Subcutaneous abdominal adipose tissue (tissue), 5 donors: Measurements from ENCODE around the gene LYVE1.

Source experiments
- H3K27ac ChIP-seq: one replicate; pipeline ENCODE4 v1.7.0; 2013; ENCODE audit warnings: low read depth, mild to moderate bottlenecking, inconsistent platforms, low read length, moderate library complexity
- H3K27me3 ChIP-seq, 5 donors: one replicate each; pipeline ENCODE4 v1.7.0; 2013; ENCODE audit warnings: low read length in 5 of 5, inconsistent platforms in 1 of 5; ENCODE audit not compliant: control insufficient read depth in 5 of 5, insufficient read depth in 4 of 5
- H3K36me3 ChIP-seq, 5 donors: one replicate each; pipeline ENCODE4 v1.7.0; 2013; ENCODE audit warnings: low read length in 5 of 5; ENCODE audit not compliant: control insufficient read depth in 5 of 5, insufficient read depth in 5 of 5
- H3K4me1 ChIP-seq, 5 donors: one replicate each; pipeline ENCODE4 v1.7.0; 2013; ENCODE audit warnings: low read length in 5 of 5, mild to moderate bottlenecking in 3 of 5, moderate library complexity in 1 of 5; ENCODE audit not compliant: control insufficient read depth in 5 of 5, insufficient read depth in 5 of 5
- H3K4me3 ChIP-seq, 5 donors: one replicate each; pipeline ENCODE4 v1.7.0; 2013; ENCODE audit warnings: low read length in 5 of 5, low read depth in 1 of 5
- H3K9ac ChIP-seq, 5 donors: one replicate each; pipeline ENCODE4 v1.7.0; 2013; ENCODE audit warnings: low read length in 5 of 5, mild to moderate bottlenecking in 4 of 5, moderate library complexity in 3 of 5
- H3K9me3 ChIP-seq, 5 donors: one replicate each; pipeline ENCODE4 v1.7.0; 2013; ENCODE audit warnings: low read length in 5 of 5; ENCODE audit not compliant: control insufficient read depth in 5 of 5
- donor health status: healthy.
- donor health status: healthy.
- donor health status: healthy.
- donor health status: healthy.
- donor health status: healthy.

Gene LYVE1

DNA sequence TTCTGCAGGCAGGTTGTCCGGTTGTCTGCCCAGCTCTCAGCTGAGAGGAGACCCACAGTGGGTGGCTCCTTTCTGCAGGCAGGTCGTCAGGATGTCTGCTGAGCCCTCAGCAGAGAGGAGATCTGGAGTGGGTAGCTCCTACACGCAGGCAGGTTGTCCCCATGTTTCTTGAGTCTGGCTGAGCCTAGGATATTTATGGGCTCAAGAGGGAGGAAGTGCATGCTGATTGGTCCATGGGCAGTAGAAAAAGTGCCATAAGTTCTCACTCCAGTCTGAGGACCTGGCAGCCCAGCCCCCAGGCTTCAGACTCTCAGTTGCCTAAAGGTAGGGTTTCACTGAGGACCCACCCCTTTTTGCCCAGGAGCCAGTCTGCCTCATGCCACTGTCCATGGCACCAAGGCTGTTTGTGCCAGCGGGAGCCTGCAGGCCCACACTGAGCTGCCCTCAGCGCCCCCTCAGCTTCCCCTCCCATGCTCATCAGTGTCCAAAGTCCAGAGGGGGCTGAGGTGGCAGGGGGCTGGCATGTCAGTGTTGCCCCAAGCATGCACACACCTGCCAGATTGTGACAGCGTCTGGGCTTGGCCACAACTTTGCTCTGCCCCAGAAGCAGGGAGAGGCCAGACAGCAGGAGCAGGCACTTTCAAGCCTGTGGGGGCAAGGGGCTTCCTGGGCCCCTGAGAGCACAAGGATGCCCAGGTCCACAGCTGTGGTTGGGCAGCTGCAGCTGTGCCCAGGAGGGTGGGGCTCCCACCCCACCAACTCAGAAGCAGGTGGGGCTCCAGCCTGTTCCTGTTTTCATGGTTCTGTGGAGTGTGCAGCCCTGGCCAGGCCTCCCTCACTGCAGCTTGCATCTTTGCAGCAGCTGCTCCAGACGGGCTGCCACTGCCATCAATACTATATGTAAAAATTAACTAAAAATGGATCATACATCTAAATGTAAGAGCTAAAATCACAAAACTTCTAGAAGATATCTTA, 23.7 kb downstream of the LYVE1 start:
- H3K4me3 ChIP-seq = no peak overlapping the region
- H3K4me1 ChIP-seq = peaks cover 0 to 14% (median 11%) of the 10 kb centered on the region in 5 donors
- no peaks in the 10 kb centered on the region for H3K9me3 ChIP-seq
- H3K36me3 ChIP-seq = no peaks in the 10 kb centered on the region
- H3K27ac ChIP-seq = no peak overlapping the region
- H3K9ac ChIP-seq = no peak overlapping the region
- no peaks in the 10 kb centered on the region for H3K27me3 ChIP-seq

DNA sequence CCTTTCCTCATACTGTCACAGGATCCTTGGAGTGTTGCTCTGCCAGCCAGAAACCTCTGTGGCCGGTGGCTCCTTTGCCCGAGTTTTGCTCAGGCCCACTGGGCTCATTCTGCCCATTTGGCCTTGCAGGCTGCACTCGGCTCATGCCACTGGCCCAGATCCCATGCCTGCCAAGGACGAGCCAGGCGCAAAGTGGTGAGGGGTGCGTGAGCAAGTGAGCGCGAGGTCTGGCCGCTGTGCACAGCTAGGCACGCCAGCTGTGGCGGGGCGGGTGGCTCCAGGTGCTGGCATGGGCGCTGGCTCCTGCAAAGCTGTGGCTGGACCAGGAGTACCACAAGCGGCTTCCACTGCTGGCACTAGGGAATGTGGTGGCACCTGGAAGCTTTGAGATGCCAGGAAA, 24.7 kb downstream of the LYVE1 start:
- Histone ChIP-seq H3K27ac (no peak overlapping the region), H3K4me1 (peaks cover 0 to 20% (median 15%) of the 10 kb centered on the region in 5 donors), H3K9me3 (no peaks in the 10 kb centered on the region), H3K27me3 (no peaks in the 10 kb centered on the region), H3K4me3 (no peak overlapping the region), H3K9ac (no peak overlapping the region), H3K36me3 (no peaks in the 10 kb centered on the region)

DNA sequence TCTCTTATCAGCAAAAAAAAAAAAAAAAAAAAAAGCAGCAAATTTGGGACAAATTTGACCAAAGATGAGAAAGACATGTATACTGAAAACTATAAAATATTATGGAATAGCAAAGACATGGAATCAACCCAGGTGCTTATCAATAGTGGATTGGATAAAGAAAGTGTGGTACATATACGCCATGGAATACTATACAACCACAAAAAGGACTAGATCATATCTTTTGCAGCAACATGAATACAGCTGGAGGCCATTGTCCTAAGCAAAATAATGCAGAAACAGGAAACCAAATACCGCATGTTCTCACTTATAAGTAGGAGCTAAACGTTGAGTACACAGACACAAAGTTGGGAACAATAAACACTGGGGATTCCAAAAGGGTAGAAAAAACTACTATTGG, 25.7 kb downstream of the LYVE1 start:
- no peaks in the 10 kb centered on the region for H3K36me3 ChIP-seq
- H3K4me1 ChIP-seq = peaks cover 0 to 29% (median 20%) of the 10 kb centered on the region in 5 donors
- H3K9me3 ChIP-seq = no peaks in the 10 kb centered on the region
- H3K4me3 ChIP-seq = no peak overlapping the region
- no peak overlapping the region for H3K9ac ChIP-seq
- no peak overlapping the region for H3K27ac ChIP-seq
- no peaks in the 10 kb centered on the region for H3K27me3 ChIP-seq

DNA sequence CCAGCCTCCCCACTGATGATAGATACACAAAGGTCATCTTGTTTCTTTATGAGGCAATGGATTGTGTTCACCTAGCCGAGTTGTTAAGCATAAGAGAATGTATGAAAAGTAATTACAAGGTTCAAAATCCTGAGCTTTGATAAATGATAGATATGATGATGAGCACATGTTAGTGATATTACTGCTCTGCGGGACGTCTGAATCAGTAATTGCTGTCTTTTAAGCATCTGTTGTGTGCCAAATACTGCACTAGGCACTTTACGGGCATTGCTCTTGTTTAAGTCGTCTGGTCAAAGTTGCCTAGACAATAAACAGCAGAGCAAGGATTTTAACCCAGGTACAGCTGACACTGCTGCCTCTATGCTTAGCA, 26.9 kb downstream of the LYVE1 start:
- H3K36me3 ChIP-seq = no peaks in the 10 kb centered on the region
- H3K27ac ChIP-seq = peak overlapping the region; percentile 94
- no peaks in the 10 kb centered on the region for H3K9me3 ChIP-seq
- peak overlapping the region in 4 of 5 donors; percentile 58 to 96 (median 95) for H3K9ac ChIP-seq
- H3K27me3 ChIP-seq = no peaks in the 10 kb centered on the region
- peak overlapping the region; percentile 1 to 92 (median 86) for H3K4me3 ChIP-seq
- H3K4me1 ChIP-seq = peaks cover 0 to 32% (median 20%) of the 10 kb centered on the region in 5 donors

DNA sequence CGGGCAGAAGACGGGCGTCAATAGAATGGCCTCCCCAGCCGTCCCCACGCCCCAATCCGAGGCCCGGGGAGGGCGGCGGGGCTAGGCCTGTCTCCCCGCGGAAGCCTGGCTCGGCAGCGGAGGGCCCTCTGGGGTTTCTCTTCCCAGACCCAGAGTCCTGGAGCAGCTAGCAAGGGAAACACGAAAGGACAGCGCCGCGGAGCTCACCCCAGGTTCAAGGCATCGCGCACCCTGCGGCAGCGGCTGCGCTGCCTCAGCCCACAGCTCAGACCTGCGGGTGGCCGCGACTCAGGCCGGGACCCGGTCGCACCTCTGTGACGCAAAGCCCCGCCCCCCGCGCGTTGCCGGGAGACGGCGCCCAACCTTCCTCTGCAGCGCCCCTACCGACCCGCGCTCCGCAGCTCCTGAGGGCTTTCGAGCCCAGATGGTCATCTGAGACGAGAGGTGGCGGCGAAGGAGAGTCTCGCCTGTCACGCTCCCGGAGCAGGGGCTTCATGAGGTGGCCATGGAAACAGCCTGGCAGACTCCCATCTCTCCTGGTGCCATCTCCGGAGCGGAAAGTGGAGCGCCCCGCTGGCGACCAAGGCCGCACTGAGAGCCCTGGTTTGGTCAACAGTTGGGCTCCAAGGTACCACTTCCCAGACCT, 27.4 kb downstream of the LYVE1 start, which contains the start of gene RNF141:
TSS of gene RNF141 (minus strand) at position 273 of the 646 bp plus-strand sequence. CDS start 7,029 bp downstream, outside the sequence.
- peak within 1 kb of the TSS; percentile 83 to 92 (median 86) for H3K4me3 ChIP-seq
- peaks cover 0 to 32% (median 20%) of the 10 kb centered on the region in 5 donors for H3K4me1 ChIP-seq
- no peaks in the 10 kb centered on the region for H3K36me3 ChIP-seq
- H3K9ac ChIP-seq = peak within 1 kb of the TSS; percentile 85 to 97 (median 95)
- no peaks in the 10 kb centered on the region for H3K27me3 ChIP-seq
- no peaks in the 10 kb centered on the region for H3K9me3 ChIP-seq
- peak within 1 kb of the TSS; percentile 94 for H3K27ac ChIP-seq

DNA sequence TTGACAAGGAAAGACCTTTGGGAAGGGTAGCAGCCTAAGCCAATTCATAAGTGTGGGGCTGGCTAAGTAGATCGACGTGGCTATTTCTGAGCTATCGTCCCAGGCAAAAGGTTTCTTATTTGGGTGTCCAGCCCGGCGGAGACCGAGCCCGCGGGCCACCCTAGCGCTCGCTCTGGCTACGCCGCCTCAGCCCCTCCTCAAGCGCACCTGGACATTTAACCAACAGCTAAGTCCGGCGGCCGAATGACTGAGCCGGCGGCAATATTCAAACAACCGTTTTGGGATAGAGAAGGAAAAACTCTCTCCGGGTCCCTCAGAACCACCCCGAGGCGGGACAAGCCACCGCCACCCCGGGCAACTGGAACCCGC, 27.9 kb downstream of the LYVE1 start:
- H3K27ac ChIP-seq = peak overlapping the region; percentile 94
- H3K36me3 ChIP-seq = no peaks in the 10 kb centered on the region
- H3K9ac ChIP-seq = peak overlapping the region; percentile 85 to 97 (median 95)
- no peaks in the 10 kb centered on the region for H3K27me3 ChIP-seq
- peak overlapping the region; percentile 83 to 92 (median 86) for H3K4me3 ChIP-seq
- peaks cover 0 to 32% (median 20%) of the 10 kb centered on the region in 5 donors for H3K4me1 ChIP-seq
- H3K9me3 ChIP-seq = no peaks in the 10 kb centered on the region

DNA sequence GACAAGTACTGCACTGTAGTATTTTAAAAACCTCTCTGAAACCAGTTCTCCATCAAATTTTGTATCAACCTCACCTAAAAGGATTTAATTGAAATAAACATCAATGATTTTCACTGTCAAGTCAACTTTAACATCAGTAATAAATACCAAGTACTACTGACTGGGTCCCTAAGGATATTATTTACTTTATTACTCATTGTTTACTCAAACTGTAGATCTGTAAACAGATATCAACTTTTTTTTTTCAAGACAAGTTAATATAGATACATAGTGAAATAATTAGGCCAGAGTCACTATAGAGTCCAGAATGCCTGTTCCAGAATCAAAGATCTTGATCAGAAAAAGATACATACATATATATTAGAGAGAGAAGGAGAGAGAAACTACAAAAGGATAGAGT, 29.1 kb downstream of the LYVE1 start:
- no peaks in the 10 kb centered on the region for H3K36me3 ChIP-seq

DNA sequence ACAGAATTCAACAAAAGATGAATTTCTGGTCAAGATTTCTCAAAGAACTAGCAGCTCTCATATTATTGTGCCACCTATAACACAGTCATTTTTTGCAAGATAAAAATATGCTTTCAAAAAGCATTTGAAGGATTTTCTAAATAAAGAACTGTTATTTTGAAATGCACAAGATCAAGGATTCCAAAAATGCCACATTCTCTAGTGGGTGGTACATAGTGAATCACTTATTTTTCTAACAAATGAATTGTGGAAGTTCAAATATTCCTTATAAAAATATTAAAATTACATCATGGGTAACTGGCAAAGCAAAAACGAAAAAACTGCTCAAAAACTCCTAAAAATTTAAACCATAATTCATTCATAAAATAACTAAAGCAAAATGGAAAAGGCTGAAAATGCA, 29.5 kb downstream of the LYVE1 start:
- Histone ChIP-seq H3K27me3 (no peaks in the 10 kb centered on the region), H3K36me3 (peaks cover 0 to under 1% (median under 1%) of the 10 kb centered on the region in 5 donors), H3K9ac (peak overlapping the region in 2 of 5 donors; percentile 2 to 20), H3K4me3 (no peak overlapping the region), H3K9me3 (no peaks in the 10 kb centered on the region), H3K27ac (peak overlapping the region; percentile 77), H3K4me1 (peaks cover 0 to 32% (median 20%) of the 10 kb centered on the region in 5 donors)

More for the DNA sequence above, 29.1 kb downstream of the LYVE1 start:
- Histone ChIP-seq H3K27me3 (no peaks in the 10 kb centered on the region), H3K9ac (peak overlapping the region in 2 of 5 donors; percentile 2 to 20), H3K9me3 (no peaks in the 10 kb centered on the region), H3K4me1 (peaks cover 0 to 32% (median 20%) of the 10 kb centered on the region in 5 donors), H3K27ac (peak overlapping the region; percentile 77), H3K4me3 (no peak overlapping the region)

DNA sequence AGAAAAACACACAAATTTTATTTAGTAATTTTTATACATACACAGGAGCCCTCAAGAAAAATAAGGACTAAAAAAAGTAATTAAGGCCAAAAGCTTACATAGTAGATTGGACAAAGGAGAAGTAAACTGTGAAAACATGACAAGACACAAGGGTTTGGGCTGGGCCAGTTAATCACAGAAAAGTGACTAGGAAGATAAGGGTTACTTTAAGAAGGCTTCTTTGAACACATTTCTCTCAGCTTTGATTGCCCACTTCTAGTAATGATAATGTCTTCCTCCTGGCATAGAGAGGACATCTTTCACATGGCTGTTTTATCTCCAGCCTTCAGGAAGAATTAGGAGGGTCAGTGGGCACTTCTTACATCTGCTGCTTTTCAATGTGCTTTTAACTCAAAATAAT, 30.9 kb downstream of the LYVE1 start:
- Histone ChIP-seq H3K9me3 (no peaks in the 10 kb centered on the region), H3K4me1 (peaks cover 0 to 32% (median 20%) of the 10 kb centered on the region in 5 donors), H3K27ac (peak overlapping the region; percentile 77), H3K27me3 (no peaks in the 10 kb centered on the region), H3K9ac (no peak overlapping the region), H3K4me3 (no peak overlapping the region), H3K36me3 (peaks cover 0 to 14% (median 8%) of the 10 kb centered on the region in 5 donors)

DNA sequence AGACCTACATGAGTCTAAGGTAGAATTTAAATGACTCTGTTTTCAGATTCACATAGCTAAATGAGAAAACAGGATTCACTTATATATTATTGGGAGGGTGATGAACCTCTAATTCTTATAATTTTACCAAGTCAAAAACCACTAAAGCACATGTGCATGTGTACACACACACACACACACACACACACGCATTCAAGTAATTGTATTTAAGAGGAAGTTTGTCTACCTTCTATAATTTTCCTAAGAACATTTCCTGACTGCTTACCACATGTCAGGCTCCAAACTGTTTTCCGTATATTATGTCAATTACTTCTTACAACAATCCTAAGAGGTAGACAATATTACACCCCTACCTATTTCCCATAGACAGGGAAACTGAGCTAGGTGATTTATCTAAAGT, 34.1 kb downstream of the LYVE1 start:
- no peaks in the 10 kb centered on the region for H3K9me3 ChIP-seq
- no peak overlapping the region for H3K9ac ChIP-seq
- peaks cover 5 to 36% (median 23%) of the 10 kb centered on the region in 5 donors for H3K36me3 ChIP-seq
- H3K4me1 ChIP-seq = peaks cover 0 to 17% (median 4%) of the 10 kb centered on the region in 5 donors
- H3K4me3 ChIP-seq = no peak overlapping the region
- no peak overlapping the region for H3K27ac ChIP-seq
- H3K27me3 ChIP-seq = no peaks in the 10 kb centered on the region
